Activated gamma-delta T cell treated with Interleukin-2 at 50 U/mL for 16 hours (primary cell): ENCODE results near the gene PDZD2.
"Not testable (repeated sequence)": the region's sequence is repeated elsewhere in the genome, so short reads cannot be mapped to it uniquely, and the experiment has no call there.

Experiments
- DNase-seq: peaks from one replicate; pipeline ENCODE4 v3.0.0-alpha.2; 2020

PDZD2 gene

DNA sequence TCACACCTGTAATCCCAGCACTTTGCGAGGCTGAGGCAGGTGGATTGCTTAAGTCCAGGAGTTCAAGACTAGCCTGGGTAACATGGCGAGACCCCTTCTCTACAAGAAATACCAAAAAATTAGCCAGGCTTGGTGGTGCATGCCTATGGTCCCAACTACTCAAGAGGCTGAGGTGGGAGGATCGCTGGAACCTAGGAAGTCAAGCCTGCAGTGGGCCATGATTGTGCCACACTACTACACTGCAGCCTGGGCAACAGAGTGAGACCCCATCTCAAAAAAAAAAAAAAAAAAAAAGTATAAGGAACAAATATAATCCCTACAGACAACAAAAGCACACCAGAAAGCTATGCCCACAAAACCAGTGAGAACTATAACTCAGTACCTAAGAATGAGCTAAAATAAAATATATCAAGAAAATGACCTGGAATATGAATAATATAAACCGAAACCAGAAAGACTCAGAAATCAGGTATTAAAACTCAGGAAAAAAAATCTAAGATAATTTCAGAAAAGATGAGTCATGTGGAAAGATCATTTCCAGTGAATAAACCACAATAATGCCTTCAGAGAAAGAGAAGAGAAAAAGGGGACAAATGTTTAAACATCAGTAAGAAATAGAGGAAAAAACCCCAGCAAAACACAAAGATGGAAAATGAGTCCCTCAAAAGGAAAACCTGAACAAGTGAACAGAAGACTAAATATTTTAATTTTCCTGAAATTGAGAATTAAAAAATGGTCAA, 477.8 kb downstream of the PDZD2 start:
- DNase-seq: no peak

DNA sequence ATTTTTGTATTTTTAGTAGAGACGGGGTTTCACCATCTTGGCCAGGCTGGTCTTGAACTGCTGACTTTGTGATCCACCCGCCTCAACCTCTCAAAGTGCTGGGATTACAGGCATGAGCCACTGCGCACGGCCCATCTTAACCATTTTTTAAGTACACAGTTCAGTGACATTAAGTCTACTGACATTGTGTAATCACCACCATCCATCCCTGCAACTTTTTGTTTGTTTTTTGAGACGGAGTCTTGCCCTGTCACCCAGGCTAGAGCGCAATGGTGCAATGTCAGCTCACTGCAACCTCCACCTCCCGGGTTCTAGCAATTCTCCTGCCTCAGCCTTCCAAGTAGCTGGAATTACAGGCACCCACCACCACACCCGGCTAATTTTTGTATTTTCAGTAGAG, 480.0 kb downstream of the PDZD2 start:
- not testable (repeated sequence) for DNase-seq

DNA sequence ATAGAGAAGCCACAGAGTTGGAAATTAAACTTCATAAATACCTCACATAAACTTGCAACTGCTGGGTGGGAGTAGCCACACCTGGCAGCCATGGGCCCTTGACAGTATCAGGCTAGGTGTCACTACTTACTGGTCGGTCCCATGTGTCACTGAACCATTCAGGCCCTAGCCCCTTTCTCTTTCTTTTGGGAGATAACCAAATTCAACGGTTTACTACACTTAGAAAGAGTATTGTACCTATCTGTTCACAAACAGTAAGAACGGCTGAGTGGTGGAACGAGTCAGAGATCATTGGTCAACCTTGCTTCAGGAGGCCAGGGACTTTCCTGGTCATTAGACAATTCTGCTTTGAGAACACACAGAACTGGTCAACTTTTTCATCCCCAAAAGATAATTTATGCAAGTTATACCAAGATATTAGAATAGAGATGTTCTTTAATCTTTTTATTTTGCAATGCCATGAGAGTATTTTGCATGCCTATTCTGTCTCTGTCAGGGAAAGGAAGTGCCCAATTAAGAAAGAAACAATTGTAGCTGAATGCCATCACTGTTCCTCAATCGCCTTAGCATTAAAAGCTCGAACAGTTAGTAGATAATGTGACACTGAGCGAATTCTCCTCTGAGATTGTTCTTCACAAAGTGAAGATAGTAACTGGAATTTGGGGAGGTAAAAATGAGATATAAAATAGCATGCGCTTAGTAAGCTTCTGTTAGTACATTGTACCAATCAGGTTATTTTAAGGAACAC, 484.3 kb downstream of the PDZD2 start:
- no peak for DNase-seq

DNA sequence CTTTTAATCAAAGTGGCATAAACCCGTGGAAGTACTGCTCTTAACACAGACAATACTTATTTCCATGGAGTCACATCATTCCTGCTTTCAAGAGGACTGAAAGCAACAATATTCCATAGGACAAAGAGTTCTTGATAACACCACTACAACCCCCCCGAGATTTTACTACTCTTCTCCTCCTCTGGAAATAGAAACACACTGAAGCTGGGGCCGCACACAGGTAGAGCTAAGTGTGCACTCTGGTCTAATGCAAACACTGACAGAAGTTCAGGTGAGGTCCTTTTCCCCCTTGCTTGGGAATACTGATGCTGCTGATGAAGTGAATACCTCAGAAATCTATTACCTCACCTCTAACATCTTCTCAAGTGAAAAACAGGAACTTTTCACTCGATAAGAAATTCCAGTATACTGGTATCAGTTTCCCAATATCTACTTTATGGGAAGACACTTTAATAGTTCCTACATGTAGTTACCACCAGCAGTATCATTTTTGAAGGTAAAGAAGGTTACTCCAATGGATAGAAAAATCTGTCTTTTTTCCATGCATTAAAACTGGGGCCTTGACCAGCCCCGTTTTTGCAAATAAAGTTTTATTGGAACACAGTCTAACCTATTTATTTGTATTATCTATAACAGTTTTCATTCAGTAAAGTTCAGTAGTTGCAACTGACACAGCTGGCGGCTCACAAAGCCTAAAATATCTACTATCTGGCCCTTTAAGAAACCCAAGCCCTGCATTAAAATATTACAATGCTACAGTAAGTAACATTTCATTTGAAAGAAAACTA, 485.2 kb downstream of the PDZD2 start:
- DNase-seq: no peak

DNA sequence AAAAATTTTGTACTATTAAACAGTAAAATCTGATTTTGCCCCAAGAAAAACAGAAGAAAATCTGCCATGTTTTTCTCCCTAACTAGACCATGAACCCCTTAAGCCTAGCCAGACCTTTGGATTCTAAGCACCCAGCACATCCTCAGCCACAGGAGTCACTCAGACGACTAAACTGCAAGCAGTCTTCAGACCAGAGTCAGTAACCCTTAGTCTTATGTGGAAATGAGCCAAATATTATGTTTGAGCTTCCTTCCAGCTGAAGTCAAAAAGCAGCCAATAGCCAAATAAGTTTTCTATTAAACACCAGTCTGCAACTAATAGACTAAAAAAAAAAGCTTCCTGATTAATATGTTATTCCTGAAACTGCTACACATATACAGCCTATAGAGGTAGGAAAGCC, 487.8 kb downstream of the PDZD2 start:
- DNase-seq: no peak

DNA sequence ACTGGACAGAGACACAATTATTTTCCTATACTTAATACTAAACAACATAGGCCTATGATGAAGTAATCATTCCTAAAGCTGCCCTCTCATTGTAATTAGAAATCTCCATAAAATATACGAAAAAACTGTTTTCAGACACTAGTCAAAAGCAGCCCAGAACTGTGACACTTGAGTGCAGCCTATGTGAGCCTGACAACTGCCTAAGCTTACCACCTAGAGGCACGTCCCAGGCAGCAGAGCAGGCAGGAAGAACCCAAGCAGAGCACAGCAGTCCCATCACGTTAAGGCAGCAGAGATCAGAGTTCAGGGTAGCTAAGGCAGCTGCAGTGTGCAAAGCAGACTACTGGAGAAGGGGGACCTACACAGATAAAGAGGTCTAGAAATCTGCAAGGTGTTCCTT, 488.8 kb downstream of the PDZD2 start:
- no peak for DNase-seq

DNA sequence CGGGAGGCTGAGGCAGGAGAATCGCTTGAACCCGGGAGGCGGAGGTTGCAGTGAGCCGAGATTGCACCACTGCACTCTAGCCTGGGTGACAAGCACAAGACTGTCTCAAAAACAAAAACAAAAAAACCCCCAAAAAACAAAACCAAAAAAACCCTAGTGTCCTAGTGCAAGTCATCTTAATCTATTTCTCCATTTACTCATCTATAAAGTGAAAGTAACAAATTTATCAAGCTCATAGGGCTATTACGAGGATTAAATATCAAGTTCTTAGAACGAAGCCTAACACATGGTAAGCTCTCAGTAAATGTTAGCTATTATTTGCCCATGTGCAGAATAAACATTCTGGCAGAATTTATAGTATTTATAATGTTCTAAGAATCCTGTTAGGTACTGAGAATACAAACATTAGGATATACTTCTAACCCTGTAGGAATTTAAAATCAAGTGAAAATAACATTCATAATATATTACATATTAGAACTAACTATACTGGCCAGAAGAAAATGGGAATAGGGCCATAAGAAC, 490.2 kb downstream of the PDZD2 start:
- no peak for DNase-seq

DNA sequence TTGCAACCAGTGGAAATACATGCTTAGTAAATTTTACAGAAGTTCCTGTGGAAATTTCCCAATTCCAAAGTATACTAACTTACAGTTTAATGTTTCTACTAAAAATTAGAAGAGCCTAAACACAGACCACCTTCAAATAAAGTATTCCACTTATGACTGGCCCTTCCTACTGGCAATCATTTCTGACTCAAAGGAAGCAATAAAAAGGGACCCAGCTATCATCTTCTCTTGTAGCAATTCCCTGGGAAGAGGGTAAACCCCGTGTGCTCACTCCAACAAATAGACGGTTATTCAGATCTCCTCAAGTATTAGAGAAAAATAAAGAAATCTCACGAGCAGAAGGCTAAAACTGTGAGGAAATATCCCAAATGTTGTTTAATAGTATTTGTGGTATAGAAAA, 491.9 kb downstream of the PDZD2 start:
- DNase-seq: no peak

DNA sequence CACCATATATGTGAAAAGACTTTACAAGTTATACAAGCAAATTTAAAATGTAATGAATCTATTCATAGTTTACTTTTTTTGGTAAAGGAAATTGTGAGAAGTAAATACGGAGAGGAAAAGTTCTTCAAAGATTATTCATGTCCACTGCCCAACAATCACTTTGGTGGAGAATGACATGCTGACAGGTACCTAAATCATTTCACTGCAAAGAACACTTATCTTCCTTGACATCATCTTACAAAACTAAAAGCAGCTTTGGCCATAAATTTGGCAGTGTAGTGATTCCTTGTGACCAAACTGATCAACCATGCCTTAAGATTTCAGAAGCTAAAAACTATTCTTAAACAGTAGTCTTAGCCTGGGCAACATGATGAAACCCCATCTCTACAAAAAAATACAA, 492.7 kb downstream of the PDZD2 start:
- no peak for DNase-seq

DNA sequence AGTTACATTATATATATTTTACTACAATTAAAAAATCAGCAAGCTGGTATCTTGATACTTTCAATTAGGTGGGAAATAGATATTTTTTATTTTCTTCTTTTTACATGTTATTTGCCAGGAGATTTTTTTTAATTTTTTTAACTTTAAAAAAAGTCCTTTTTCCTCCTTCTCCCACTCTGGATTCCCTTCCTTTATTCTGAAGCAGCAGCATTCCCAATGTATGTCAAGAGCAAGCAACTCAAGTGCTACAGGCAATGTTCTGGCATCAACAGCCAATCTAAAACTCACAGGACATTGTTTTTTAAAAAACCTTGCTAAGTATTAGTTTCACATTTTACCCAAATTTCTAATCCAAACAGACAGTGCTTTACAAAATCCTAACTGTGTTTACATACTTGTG, 493.8 kb downstream of the PDZD2 start:
- DNase-seq: no peak

DNA sequence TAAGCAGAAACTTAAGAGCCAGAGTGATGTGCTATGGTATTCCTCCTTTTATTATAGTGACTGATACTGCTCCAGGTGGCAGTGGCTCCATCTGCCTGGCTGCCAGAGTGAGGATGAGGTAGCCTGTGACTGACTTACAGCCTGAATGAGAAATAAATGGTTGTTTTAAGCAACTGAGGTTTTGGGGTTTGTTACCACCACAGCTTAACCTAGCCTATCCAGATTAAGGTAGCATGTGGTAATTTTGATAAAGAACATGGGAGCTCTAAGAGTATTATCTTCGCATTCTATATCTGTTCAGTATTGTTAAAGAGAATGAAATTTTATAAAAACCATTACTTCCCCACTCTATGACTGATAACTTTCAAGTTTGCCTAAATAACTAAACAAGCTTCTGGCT, 496.2 kb downstream of the PDZD2 start:
- DNase-seq: no peak

DNA sequence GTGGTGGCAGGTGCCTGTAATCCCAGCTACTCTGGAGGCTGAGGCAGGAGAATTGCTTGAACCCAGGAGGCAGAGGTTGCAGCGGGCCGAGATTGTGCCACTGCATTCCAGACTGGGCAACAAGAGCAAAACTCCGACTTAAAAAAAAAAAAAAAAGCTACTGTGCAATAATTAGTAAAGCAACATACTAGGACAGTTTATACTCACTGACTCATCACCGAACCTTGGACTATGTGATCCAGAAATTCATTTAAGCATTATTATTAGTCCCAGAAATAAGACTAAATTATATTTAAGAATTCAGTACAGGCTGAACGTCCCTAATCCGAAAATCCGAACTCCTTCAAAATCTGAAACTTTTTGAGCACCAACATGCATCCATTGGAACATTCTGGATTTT, 497.4 kb downstream of the PDZD2 start:
- no peak for DNase-seq

DNA sequence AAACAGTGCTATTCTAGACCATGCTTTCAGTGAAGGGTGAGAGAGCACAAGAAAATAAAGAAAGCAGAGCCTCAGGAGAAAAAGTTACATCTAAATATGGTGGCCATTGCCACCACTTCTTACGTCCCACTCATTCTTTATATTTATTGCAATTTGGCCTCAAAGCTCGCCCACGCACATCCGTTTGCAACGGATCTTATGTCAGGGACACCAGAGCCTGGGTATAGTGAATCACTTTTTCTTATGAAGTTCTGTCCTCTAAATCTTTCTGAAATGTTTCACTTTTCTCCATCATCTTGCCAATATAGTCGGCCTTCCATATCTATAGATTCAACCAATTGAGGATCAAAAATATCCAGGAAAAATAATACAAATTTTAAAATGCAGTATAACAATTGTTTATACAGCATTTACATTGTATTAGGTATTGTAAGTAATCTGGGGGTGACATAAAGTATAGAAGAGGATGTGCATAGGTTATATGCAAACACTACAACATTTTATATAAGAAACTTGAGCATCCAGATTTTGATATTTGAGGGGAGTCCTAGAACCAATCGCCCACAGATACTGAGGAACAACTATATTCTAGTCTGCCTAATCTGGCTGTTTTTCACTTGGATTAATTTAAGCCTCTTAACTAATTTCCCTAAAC, 500.0 kb downstream of the PDZD2 start:
- DNase-seq: peak; percentile 12

DNA sequence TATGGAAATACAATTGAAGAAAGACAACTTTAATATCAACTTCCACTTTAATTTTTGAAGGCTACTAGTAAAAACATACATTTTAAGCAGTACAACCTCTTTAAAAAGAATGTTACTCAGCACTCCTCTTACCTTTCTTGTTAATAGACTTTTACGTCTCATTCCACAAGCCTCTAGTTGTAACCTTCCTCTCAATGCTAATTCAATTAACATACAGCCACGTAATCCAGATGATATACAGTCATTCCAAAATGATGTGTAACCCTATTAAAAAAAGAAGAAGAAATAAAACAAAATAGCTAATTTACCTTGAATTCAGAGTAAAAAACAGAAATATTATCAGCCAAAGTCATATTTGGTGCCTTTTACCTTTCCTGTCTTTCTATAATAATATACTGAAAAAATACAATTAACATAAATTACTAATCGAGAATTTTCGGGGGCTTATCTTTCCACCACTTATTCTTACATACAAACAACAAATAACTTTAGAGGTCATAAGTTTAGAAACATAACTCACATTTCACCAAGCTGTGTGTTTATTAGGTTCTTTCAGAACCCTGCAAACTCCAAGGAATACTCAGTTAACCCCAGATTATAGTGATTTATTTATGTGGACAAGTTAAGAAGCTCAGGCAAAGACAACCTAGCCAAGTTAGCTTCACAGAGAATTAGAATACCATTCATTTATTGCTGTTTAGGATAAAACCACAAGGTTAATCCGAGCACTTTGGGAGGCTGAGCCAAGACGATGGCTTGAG, 504.9 kb downstream of the PDZD2 start:
- no peak for DNase-seq

DNA sequence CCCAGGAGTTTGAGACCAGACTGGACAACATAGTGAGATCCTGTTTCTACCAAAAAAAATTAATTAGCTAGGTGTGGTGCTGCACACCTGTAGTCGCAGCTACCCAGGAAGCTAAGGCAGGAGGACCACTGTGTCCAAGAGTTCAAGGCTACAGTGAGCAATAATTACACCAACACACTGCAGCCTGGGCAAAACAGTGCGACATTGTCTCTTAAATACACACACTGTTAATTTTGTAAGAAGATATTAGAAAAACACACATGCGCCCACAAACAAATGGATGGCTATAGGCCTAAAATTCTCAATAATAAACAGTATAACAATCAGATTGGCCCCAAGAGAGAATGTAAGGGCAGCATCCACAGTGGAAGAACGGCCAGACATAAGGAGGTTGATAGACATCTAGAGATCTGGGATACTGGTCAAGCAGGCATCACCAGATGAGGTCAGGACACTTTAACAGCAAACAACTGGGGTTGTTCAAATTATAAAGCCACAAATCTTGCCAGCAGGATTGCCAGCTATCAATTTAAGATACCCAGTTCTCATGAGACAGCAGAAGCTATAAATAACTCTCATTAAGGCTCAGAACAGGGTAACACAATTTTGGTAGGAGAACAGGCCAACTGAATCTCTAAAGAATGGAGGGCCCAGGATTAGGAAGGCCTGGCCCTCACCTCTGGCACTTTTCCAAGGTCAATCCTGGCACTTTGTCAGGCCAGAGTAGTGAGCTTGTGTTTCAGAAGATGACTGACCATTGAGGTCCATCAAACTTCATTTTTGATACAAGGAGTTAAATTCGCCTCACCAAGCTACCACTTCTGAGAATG, 505.7 kb downstream of the PDZD2 start:
- DNase-seq: no peak

DNA sequence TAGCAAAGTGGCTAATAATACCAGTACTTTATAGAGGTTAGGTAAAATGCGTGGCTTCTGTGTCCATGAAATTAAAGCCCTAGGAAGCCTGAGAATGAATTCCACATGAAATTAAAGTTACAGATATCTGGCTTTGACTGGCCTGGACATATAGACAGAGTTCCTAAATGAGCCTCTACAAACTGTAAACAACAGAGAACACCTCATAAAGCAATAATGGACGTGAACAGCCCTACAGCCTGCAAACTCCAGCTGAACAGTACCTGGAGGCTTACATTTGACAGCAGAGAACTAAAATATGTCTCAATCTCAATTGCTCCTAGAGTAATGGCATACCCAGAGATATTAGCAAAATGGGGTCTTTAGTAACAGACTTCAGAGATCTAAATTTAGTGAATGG, 506.4 kb downstream of the PDZD2 start:
- DNase-seq: no peak

DNA sequence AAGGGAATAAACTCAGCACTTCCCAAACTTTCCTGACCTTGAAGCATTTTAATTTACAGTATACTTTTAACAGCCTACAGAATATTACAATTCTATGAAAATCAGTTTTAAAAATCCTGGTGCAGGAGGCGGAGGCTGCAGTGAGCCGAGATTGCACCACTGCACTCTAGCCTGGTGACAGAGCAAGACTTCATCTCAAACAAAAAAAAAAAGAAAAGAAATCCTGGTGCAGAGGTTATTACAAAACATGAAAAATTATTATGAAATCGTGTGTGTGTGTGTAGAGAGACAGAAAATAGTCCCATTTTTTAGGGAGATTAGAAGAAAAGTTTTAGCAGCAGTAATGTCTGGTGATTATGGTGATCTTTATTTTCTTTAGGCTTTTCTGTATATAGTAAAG, 508.3 kb downstream of the PDZD2 start:
- DNase-seq: no peak

DNA sequence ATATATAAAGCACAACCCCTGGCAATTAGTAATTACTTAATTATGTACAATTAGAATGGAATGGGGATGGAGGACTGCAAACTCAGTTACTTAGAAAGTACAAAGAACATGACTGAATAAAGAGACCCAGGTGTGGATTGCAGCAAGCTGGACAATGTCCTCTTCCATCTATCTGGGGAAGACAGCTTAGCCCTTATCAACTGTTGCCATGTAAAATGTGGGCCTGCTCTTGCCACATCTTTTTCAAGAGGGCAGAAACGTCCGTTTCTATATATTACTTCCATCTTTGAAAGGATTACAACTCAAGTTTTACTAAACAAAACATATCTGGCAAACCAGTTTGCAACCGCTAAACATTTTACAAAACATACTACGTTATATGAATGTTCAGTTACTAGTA, 509.0 kb downstream of the PDZD2 start:
- no peak for DNase-seq

DNA sequence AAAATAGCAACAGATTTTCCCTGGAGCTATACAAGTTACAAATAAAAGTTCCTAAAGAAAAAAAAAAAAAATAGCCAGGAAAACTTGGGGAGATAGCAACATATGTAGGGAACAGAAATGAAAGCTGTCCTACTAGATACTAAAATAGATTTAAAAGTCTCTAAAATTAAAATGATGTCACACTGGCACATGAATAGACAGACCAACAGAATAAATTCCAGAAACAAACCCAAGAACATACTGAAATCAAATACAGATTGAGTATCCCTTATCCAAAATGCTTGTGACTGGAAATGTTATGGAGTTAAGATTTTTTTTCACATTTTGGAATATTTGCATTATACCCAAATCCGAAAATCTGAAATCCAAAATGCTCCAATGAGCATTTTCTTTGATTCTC, 511.4 kb downstream of the PDZD2 start:
- DNase-seq: no peak

DNA sequence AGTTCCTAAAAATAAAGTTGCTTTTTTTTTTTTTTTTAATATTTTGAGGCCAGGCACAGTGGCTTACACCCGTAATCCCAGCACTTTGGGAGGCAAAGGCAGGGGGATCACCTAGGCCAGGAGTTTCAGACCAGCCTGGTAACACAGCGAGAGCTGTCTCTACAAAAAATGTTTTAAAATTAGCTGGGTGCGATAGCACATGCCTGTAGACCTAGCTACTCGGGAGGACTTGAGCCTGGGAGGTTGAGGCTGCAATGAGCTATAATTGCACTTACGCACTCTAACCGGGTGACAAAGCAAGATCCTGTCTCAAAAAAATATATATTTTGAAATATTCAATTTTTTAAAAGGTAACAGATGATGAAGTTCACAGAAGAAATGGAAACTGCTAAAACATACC, 512.3 kb downstream of the PDZD2 start:
- DNase-seq: no peak

DNA sequence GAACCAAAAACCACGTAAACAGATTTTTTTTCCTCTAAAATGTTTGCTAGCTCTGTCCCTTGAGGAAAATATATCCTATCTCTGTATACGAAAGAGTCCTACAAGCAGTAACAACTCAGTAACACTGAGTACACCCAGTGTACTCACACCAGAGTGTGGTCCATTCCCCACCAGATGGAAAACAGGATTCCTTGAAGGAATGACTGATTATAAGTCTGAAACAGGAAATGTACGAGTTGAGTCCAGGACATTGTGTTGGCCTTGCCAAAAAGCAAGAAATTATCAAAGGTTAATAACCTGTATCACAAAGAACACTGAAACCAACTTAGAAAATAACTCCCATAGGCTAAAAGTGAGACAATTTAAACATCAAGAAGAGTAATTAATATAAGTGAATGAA, 514.8 kb downstream of the PDZD2 start:
- DNase-seq: no peak
